ENCODE data around the gene ACTR1A.

ACTR1A gene

DNA sequence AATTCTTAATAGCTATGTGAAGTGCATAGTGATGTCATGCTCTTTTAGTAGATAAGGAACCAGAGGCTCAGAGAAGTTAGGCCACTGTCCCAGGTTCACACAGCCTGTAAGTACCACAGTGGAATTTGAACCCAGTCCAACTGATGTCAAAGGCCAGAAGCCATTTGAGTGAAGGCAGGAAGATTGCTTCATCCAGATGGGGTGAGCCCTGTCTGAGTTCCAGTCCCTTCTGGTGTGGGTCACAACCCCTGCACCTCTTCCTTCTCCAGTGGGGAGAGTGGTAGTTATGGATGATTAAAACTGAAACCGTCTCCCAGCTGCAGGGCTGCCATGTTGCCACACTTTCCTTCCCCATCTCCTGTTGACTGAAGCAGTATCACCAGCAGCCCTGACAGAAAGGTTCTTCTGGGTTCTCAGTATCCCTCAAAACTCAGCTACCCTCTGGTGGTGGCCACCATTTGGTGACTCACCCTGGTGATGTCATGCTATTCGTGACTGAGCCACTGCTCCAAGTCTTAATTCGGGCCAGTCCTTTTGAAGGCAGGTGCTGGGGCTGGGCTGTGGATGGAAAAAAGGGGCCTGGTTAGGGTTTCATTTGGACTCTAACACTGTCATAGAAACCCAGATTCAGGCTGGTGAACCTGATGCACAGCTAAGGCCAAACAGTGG is 49.7 kb downstream of the ACTR1A start:
- DNase-seq: peak; percentile 95

DNA sequence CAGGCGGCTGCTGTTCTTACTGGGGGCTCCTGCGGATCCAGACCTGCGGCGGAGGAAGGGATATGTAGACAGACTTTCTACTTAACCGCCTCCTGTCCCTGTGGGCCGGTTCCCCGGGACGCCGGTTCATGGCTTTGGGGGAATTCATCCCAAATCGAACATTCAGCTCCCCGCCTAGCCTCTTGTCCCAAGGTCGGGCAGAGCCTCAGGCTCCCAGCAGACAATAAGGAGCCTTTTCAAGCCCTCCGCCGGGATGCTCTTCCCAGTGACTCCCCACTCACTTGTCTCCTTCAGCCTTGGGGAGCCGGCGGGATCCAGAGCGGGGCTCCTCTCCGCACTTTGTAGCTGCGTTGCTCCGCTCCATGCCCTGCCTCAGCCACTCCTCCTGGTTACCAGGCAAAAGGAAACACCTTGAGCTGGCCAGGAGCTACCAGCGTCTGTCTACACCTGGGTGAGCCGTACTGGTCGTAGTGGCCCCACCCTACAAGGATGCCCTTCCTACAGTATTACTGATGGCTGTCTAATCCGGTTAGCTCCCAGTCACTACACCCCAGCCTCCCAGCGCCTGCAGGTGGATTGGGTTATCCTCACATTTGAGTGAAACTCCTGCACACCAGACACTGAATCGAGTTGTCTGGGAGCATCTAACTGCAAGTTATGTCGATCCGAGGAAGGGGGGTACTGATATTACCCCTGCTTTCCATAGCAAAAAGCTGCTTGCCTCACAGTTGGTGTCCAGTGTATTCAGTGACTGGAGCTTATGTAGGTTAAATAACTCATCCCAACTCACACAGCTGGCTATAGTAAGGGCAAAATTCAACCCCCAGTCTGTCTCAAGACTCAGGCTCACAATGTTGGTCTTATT is 51.2 kb downstream of the ACTR1A start, which contains the start of gene C10orf95:
C10orf95 (minus strand) TSS at position 439 of the 865 bp plus-strand sequence. CDS start 450 bp downstream, outside the sequence.
- DNase-seq: no peak

DNA sequence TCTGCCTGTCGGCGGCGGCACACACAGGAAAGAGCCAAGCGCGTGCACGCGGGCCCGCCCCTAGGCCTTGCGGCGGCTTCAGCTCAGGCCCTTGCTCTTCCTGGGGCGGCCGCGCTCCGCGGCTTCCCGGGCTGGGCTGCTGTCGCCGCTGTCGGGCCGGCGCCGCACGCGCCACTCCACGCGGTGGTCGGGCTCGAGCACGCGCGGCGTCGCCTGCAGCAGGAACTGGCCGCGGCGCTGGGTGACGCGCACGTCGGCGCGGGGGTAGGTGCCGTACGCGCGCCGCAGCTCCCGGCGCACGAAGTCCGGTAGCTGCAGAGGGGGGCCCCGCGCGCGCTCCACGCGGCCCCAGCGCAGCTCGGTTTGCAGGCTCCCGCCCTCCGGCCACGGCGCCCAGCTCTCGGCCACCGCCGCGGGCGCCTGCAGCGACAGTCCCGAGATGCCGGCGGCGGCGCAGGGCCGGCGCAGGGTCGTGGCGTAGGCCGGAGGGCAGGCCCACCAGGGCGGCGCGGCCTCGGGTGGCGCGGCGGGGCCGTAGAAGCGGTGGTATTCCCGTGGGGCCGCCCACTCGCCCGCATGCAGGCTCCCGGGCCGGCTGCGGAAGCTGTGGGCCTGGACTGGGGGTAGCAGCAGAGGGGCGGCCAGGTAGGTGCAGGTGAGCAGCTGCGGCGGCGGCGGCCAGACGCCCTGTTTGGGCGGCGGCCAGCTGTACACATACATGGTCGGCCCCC is 52.0 kb downstream of the ACTR1A start:
- DNase-seq: peak; percentile 80

DNA sequence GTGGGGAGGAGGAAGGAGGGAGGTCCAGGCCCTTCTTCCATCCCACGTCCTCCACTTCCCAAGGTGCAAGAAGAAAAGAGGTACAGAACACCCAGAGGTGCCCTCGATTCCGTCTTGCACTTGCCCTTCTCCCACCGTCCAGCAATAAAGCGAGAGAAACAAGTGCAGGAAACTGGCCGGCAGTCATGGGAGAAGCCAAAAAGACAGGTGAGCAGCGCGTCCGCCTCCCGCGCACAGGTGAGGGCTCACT is 52.5 kb downstream of the ACTR1A start:
- no peak for DNase-seq

DNA sequence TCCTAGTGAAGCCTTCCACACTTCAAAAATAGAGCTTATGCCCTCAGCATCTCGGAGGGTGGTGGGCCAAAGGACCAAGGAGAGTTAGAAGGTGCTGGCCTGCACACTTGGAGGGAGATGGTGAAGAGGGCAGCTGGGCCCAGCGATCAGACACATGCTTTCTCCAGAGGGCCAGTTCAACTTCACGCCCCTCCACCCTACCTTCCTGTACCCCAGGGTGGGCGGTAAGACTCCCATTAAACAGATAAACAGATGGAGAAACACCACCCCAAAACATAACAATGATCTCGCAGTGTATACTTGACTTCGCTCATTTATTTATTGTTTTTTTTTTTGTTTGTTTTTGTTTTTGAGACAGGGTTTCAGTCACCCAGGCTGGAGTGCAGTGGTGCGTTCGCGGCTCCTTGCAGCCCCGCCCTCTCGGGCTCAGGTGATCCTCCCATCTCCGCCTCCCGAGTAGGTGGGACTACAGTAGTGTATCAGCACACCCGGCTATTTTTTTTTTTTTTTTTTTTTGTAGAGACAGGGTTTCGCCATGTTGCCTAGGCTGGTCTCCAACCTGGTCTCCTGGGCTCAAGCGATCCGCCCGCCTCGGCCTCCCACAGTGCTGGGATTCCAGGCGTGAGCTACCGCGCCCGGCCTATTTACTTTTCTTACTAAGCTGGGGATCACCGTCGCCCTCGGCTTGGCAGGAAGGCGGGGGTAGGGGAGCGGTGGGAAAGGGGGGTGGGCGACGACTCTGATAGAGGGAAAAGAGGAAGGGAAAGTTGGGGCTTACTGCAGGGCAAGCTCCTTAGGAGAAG is 53.0 kb downstream of the ACTR1A start:
- peak; percentile 46 for DNase-seq

DNA sequence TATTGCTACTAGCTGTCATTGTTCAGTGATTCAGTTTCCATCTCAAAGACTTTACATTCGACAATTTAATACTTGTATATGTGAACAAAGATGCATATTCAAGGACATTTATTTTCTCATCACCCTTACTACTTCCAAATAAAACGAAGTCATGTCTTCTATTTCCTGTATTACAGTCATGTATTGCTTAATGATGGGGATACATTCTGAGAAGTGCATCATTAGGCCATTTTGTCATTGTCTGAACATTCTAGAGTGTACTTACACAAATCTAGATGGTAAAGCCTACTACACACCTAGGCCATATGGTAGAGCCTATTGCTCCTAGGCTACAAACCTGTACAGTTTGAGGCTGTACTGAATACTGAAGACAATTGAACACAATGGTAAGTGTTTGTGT is 57.7 kb downstream of the ACTR1A start:
- peak; percentile 46 for DNase-seq

DNA sequence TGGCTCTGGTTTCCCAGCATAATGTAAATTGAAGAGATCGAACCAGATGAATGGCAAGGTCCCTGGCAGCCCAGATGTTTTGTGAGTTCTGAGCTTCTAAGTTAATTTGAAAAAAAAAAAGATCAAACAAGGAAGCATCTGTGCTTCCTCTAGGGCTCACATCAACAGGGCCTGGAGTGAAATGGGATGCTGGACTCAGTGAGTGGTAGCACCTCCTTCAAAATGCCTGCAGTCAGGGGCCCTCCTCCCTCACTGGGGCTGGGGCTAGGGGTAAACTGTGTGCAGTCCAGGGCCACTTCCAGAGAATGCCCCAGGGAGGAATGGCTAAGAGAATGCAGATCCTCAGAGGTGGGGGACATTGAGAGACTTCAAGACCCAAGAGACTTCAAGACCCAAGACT is 64.1 kb downstream of the ACTR1A start:
- DNase-seq: no peak

DNA sequence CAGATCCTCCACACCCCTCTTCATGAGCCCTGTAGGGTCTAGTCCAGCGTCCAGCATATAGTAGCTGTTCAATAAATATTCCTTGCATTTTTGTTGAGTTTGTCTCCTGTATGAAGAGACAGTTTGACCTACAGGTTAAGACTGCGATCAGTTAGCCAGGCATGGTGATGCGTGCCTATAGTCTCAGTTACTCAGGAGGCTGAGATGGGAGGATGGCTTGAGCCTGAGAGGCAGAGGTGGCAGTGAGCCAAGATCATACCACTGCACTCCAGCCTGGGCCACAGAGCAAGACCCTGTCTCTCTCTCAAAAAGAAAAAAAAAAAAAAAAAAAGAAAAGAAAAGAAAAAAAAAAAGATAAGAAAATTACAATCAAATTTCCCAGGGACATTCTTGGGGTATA is 65.0 kb downstream of the ACTR1A start:
- DNase-seq: no peak

DNA sequence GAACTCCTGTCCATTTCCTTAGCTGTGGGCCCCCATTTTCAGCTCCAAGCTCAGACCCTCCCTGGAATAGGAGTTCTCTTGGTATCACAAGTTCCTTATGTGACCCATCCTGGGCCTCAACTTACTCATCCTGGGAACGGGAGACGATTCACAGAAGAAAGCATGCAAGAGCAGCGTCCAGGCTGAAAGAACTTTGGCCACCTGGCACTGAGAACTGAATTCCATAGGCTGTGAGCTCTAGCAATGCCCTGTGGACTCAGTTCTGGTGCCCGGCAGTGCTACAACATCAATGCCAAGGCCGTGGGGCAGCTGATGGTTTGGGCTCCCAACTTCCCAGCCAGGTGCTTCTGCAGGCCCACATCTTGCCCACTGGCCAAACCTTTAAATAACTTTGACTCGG is 66.2 kb downstream of the ACTR1A start:
- no peak for DNase-seq

DNA sequence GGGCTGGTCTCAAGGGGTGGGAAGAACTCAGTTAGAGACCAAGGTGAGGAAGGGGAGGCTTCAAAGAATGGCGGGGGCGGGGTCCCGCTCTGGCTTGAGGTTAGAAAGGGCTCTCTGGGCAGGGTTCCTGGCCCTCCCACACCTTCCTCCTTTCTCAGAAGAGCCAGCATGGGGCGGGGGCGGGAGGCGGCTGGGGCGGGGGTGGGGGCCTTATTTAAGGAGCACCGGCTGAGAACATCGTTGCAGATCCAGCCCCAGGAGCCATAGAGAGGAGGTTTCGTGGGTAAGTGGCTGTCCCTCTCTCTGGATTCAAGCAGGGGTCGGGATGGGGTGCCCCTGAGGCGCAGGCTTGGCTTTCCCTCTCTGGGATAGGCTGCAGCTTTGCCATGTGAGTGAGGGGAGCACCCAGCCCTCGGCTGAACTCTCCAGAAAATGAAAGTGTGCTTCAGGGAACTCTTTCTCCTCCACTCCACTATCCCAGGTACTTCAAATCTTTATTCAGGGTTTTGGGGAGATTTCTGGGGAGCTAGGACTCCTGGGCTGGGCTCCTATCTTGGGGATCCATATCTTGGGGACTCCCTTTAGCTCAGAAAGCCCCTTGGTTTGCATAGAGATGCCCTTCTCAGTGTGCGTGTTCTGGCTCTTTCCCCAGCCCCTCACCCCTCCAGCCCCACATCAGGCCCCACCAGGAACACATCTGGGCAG is 66.8 kb downstream of the ACTR1A start:
- DNase-seq: peak; percentile 77

DNA sequence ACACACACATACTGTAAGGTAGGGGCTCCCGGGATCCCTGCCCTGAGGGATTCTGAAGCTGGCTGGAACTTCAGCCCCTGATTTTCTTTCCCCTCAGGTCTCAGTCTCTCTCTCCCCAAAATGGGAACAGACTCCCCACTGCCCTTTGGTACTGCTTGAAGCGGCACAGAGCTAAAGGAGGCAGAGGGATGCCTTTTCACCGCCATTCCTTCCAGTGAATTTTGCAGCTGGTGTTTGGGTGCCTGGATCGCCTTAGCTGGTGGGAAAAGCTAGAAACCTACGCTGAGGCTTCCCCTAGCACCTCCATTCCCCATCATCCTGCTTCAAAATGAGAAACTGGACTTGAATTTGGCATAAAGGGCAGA is 67.4 kb downstream of the ACTR1A start:
- no peak for DNase-seq

DNA sequence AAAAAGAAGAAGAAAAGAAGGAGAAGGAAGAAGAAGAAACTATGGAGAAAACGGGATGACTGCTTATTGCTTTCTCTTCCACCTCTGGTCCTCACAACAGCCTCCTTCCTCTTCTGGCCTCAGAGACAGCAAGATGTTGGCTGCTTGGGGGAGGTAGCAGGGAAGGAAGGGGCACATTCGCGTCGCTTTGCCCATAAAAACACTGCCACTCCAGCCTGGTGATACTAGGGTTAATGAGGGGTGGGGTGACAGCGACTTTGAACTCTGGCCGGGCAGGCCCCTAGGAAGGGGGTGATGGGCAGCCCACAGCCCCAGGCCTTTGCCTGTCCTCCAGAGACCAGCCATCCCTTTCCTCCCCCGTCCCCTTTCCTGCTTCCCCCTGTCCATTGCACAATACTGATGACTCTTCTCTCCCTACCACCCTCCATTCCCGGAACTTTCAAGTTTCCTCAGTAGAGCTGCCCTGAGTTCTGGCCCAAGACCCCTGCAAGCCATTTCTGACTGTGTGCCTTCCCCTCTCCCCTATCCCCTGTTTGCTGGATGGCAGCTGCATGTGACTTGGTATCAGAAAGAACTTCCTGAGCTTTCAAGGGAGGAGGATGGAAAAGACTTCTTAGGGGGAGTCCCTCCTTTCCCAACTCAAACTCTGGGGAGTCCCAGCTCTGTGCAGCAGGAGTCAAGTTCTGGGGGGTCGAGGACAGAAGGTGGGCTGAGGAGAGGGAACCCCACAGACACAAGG is 67.9 kb downstream of the ACTR1A start:
- peak; percentile 90 for DNase-seq

DNA sequence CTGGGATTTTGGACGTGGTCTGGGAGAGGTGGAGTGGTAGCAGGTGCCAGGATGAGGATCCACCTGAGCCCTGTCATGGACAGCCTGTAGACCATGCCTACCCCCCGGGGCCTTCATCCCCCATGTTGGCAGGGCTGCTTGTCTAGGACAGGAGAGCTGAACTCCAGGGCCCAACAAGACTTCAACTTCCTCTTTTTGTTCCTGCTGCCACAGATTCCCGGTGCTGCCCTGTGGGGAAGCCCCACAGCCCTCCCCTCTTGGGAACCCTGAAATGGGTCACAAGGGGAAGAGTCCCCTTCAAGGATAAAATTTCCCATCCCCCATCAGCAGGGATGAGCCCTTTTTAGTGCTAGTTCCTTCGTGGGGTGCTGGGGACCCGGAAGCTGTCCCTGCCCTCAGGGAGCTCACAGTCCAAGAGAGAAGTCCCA is 68.9 kb downstream of the ACTR1A start:
- peak; percentile 92 for DNase-seq

DNA sequence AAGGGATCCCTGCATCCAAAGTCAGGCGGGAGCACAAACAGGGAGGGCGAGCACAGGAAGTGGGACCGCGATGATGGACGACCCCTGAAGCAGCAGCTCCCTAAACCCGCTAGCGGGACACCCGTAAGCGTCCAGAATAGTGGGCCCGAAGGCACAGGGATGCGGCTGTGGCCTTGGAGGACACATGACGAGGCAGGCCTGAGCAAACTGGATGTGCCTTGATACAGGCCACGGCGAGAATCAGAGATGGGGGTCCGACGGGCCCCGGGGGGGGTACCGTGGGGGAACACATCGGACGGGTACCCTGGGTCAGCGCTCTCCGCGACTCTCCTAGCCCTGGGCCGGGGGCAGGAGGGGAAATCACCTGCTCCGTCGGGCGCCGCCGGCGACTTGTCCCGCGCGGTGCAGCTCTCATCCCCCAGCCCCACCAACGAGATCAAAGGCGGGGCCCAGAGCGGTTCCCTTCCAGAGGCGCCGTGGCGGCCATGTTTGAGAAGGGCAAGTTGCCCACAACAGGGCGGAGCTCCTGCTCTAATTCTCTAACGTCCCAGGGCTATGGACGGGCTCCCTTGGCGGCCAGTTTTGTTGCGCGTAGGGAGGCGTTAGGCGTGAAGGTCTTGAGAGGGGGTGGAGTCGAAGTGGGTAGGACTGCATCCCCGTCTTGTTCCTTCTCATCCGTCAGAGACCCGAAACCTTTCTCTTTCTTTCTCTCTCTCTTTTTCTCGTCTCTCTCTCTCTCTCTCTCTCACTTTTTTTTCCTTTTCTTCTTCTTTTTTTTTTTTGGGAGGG is 70.2 kb downstream of the ACTR1A start, which contains the start of gene CUEDC2:
CUEDC2 (minus strand) TSS at position 413 of the 789 bp plus-strand sequence. CDS start 7,386 bp downstream, outside the sequence.
- DNase-seq: peak; percentile 99

DNA sequence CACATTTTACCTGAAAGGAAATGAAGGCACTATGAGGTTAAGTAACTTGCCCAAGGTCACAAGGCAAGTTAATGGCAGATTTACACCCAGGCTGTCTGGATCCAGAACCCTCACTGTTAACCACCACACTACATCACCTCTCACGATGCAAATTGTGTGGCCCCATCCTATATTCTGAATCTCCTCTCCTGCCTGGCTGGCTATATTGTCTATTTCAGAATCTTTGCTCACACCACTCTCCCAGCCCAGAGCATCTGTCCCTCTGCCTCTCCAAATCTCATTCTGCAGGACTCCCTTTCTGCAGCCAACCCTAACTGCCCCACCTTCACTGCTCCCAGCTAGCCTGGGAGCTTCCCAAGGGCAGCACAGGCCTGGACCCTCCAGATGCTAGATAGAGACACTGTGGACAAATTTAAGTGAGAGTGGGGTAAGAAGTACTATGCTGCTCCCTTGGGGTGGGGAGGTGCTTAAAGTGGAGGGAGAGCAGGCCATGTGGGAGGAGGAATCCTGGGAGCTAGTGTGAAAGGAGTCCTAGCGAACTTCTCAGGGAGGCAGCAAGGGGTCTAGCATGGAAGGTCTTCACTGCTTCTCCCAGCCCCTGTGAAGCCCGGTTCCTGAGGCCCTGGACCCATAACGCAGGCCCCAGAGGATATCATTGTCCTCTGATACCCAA is 70.9 kb downstream of the ACTR1A start:
- DNase-seq: no peak

DNA sequence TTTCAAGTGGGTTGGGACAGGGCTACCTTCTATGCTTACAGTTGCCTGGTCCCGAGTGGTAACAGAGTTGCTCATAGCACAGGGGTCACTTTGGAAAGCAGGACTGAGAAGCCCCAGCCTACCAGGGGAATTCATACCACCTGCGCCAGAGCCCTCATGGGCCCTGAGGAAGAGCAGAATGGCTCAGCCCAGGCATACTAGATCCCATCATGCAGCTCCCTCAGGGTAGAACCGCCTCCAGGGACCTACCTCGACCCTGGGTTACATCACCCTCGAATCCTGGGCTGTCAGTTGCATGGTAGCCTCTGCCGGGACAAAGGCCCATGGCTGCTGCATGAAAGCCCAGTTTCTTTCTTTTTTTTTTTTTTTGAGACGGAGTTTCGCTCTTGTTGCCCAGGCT is 73.0 kb downstream of the ACTR1A start:
- no peak for DNase-seq
